Adrenal gland (tissue), 5 donors: Measurements from ENCODE around the gene RPL7A.

Experiments
- CTCF ChIP-seq, 6 experiments: fragments of 450-650 bp in 4 of 6; fragments of 200-600 bp in 2 of 6; sonication (generic) in 1 of 6; IDR thresholded peaks; 1 replicate in 5 of 6; 2 replicates in 1 of 6; pipeline versions ENCODE4 v1.5.1 to v1.8.0; 2016 to 2021; ENCODE audit warnings: antibody characterized with exemption in 6 of 6, mild to moderate bottlenecking in 2 of 6, moderate library complexity in 1 of 6
- POLR2A ChIP-seq, 2 donors: fragments of 450-650 bp; IDR thresholded peaks; one replicate each; pipeline ENCODE4 v1.6.1; 2017; ENCODE audit warnings: antibody characterized with exemption in 2 of 2, mild to moderate bottlenecking in 2 of 2, moderate library complexity in 1 of 2
- donor health status: DM: no; HTN: no; CAD: no.

- peak; percentile 34 to 63 for TF ChIP-seq POLR2A (IDR thresholded peaks at IDR 0.05)
- peak in 2 of 6 experiments; percentile 4 to 16 for TF ChIP-seq CTCF (IDR thresholded peaks at IDR 0.05)
Observed at GRCh38 chr9:133335924-133336811, 11.8 kb upstream of the RPL7A start, which contains the start of gene SURF6.
